ENCODE results near the gene FYCO1. TPM values are rescaled to one million over a fixed set of nuclear protein-coding genes. Genes with fewer than 3 reads are reported as not detected.

The FYCO1 gene
- total RNA-seq, 1 experiment from 2014 or later: 19.7 TPM

GRCh38 chr3:45957586-45957985 is 38.0 kb downstream of the FYCO1 start:
- Histone ChIP-seq H3K36me3 (ENCODE audit: low read depth) (peaks cover 4% of the 10 kb centered on the region; the same call in 1 of the 2 replicates), H3K27me3 (ENCODE audit: insufficient read depth, low read depth) (no peaks in the 10 kb centered on the region), H3K4me1 (replicated peaks; ENCODE audit: insufficient read depth) (no peaks in the 10 kb centered on the region), H4K20me1 (ENCODE audit: insufficient read depth) (no peaks in the 10 kb centered on the region), H3K9me2 (ENCODE audit: insufficient read depth) (no peaks in the 10 kb centered on the region), H3K4me3 (no peak overlapping the region), H3K9me3 (ENCODE audit: insufficient read depth, low read depth) (no peaks in the 10 kb centered on the region), H2AFZ (no peak overlapping the region), H3K27ac (no peak overlapping the region), H3K79me2 (ENCODE audit: low read depth) (no peaks in the 10 kb centered on the region), H3F3A (ENCODE audit: insufficient read depth, low read depth) (no peaks in the 10 kb centered on the region), H3K4me2 (no peak overlapping the region)
- TF ChIP-seq EZH2 (IDR thresholded peaks at IDR 0.05; ENCODE audit: low read depth) (no peak), CTCF (conservative IDR thresholded peaks at IDR 0.05) (no peak)
- CTCF ChIA-PET: interaction anchor here (0.5 to 0.7 kb wide), 2 partner anchors 75 to 326 kb away, joined by 3 to 7 read pairs; no protein-coding TSS in a partner anchor
- no TSS peak for BruUV-seq (replicated peaks)
- no peak for DNase-seq
- intact Hi-C loops (cut with micrococcal nuclease; ENCODE audit: unreplicated experiment): no loop called here
- POLR2A ChIA-PET (ENCODE audit: unreplicated experiment): no interaction called here

- BruUV-seq (replicated peaks): no TSS peak
- H3K27me3 ChIP-seq (ENCODE audit: insufficient read depth, low read depth): no peaks in the 10 kb centered on the region
- TF ChIP-seq EZH2 (IDR thresholded peaks at IDR 0.05; ENCODE audit: low read depth): no peak
- TF ChIP-seq CTCF (conservative IDR thresholded peaks at IDR 0.05): no peak
These were observed 39.9 kb downstream of the FYCO1 start for GRCh38 chr3:45955706-45956105.

GRCh38 chr3:45955017-45955647 is 40.5 kb downstream of the FYCO1 start:
- H3K4me1 ChIP-seq (replicated peaks; ENCODE audit: insufficient read depth): no peaks in the 10 kb centered on the region
- no peak overlapping the region for H3K4me3 ChIP-seq
- H3K27me3 ChIP-seq (ENCODE audit: insufficient read depth, low read depth): no peaks in the 10 kb centered on the region
- BruUV-seq (replicated peaks): no TSS peak
- POLR2A ChIA-PET (ENCODE audit: unreplicated experiment): no interaction called here
- CTCF ChIA-PET: no interaction called here
- H3K9me2 ChIP-seq (ENCODE audit: insufficient read depth): no peaks in the 10 kb centered on the region
- intact Hi-C loops (cut with micrococcal nuclease; ENCODE audit: unreplicated experiment): no loop called here
- no peaks in the 10 kb centered on the region for H3F3A ChIP-seq (ENCODE audit: insufficient read depth, low read depth)
- H3K27ac ChIP-seq: no peak overlapping the region
- no peak overlapping the region for H2AFZ ChIP-seq
- peaks cover 4% of the 10 kb centered on the region; the same call in 1 of the 2 replicates for H3K36me3 ChIP-seq (ENCODE audit: low read depth)
- DNase-seq: no peak
- H3K9me3 ChIP-seq (ENCODE audit: insufficient read depth, low read depth): no peaks in the 10 kb centered on the region
- no peaks in the 10 kb centered on the region for H3K79me2 ChIP-seq (ENCODE audit: low read depth)
- no peaks in the 10 kb centered on the region for H4K20me1 ChIP-seq (ENCODE audit: insufficient read depth)
- H3K4me2 ChIP-seq: no peak overlapping the region
- TF ChIP-seq EZH2 (IDR thresholded peaks at IDR 0.05; ENCODE audit: low read depth) (no peak), CTCF (conservative IDR thresholded peaks at IDR 0.05) (no peak)

More at GRCh38 chr3:45955706-45956105, 39.9 kb downstream of the FYCO1 start:
- CTCF ChIA-PET: no interaction called here
- intact Hi-C loops (cut with micrococcal nuclease; ENCODE audit: unreplicated experiment): no loop called here
- no peaks in the 10 kb centered on the region for H3F3A ChIP-seq (ENCODE audit: insufficient read depth, low read depth)
- no peak for DNase-seq
- no peak overlapping the region for H3K4me2 ChIP-seq
- H3K4me3 ChIP-seq: no peak overlapping the region
- no peaks in the 10 kb centered on the region for H3K9me3 ChIP-seq (ENCODE audit: insufficient read depth, low read depth)
- no peak overlapping the region for H2AFZ ChIP-seq
- no peaks in the 10 kb centered on the region for H3K9me2 ChIP-seq (ENCODE audit: insufficient read depth)
- peaks cover 4% of the 10 kb centered on the region; the same call in 1 of the 2 replicates for H3K36me3 ChIP-seq (ENCODE audit: low read depth)
- POLR2A ChIA-PET (ENCODE audit: unreplicated experiment): no interaction called here
- H3K79me2 ChIP-seq (ENCODE audit: low read depth): no peaks in the 10 kb centered on the region
- no peaks in the 10 kb centered on the region for H3K4me1 ChIP-seq (replicated peaks; ENCODE audit: insufficient read depth)
- H3K27ac ChIP-seq: no peak overlapping the region
- no peaks in the 10 kb centered on the region for H4K20me1 ChIP-seq (ENCODE audit: insufficient read depth)
